Measurements from ENCODE around the gene ZMYND10. TPM values are rescaled to one million over a fixed set of nuclear protein-coding genes. Genes with fewer than 3 reads are reported as not detected.

Gene ZMYND10
- total and polyA plus RNA-seq, 9 of the 15 experiments (the other 6 are each of a cell fraction or from before 2014, with no cell fraction given), result 0.20 to 2.8 (median 0.70) TPM

- TF ChIP-seq HIVEP1 (CRISPR knock-in tag; IDR thresholded peaks at IDR 0.05) (peak; percentile 66; the same call in 1 of the 2 replicates), SIN3B (IDR thresholded peaks at IDR 0.05; ENCODE audit: low read depth) (peak; percentile 50; the same call in 1 of the 2 replicates), ZBTB49 (CRISPR knock-in tag; IDR thresholded peaks at IDR 0.05; ENCODE audit: borderline replicate concordance) (0 out of 2 replicates have a peak, but pooled peaks have one; percentile 26), FOXK1 (CRISPR knock-in tag; IDR thresholded peaks at IDR 0.05; ENCODE audit: borderline replicate concordance) (0 out of 2 replicates have a peak, but pooled peaks have one; percentile 17), ZFPM2 (CRISPR knock-in tag; IDR thresholded peaks at IDR 0.05) (no peak), TAF1 (IDR thresholded peaks at IDR 0.05; ENCODE audit: control insufficient read depth, extremely low read depth, insufficient read depth, low read length, severe bottlenecking) (peak; percentile 38), MAX (CRISPR knock-in tag; IDR thresholded peaks at IDR 0.05) (peak; percentile 74), HCFC1 (IDR thresholded peaks at IDR 0.05; ENCODE audit: low read depth, low read length) (peak; percentile 54), ZBTB7A (IDR thresholded peaks at IDR 0.05; ENCODE audit: borderline replicate concordance, control insufficient read depth, low read depth, low read length) (peak; percentile 76; the same call in 1 of the 2 replicates), KAT7 (CRISPR knock-in tag; IDR thresholded peaks at IDR 0.05; ENCODE audit: borderline replicate concordance) (0 out of 2 replicates have a peak, but pooled peaks have one; percentile 30), CGGBP1 (CRISPR knock-in tag; IDR thresholded peaks at IDR 0.05) (no peak), SOX6 (IDR thresholded peaks at IDR 0.05) (0 out of 2 replicates have a peak, but pooled peaks have one; percentile 12), CC2D1A (IDR thresholded peaks at IDR 0.05) (0 out of 2 replicates have a peak, but pooled peaks have one; percentile 13), MBD2 (IDR thresholded peaks at IDR 0.05; ENCODE audit: borderline replicate concordance, low read depth) (peak; percentile 18; the same call in 1 of the 2 replicates)
- TF ChIP-seq, protein P1, sequence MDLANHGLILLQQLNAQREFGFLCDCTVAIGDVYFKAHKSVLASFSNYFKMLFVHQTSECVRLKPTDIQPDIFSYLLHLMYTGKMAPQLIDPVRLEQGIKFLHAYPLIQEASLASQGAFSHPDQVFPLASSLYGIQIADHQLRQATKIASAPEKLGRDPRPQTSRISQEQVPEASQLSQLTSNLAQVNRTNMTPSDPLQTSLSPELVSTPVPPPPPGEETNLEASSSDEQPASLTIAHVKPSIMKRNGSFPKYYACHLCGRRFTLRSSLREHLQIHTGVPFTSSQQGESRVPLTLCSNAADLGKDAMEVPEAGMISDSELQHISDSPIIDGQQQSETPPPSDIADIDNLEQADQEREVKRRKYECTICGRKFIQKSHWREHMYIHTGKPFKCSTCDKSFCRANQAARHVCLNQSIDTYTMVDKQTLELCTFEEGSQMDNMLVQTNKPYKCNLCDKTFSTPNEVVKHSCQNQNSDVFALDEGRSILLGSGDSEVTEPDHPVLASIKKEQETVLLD (IDR thresholded peaks at IDR 0.05), result peak; percentile 59; the same call in 1 of the 2 replicates
- TF ChIP-seq, protein P2, sequence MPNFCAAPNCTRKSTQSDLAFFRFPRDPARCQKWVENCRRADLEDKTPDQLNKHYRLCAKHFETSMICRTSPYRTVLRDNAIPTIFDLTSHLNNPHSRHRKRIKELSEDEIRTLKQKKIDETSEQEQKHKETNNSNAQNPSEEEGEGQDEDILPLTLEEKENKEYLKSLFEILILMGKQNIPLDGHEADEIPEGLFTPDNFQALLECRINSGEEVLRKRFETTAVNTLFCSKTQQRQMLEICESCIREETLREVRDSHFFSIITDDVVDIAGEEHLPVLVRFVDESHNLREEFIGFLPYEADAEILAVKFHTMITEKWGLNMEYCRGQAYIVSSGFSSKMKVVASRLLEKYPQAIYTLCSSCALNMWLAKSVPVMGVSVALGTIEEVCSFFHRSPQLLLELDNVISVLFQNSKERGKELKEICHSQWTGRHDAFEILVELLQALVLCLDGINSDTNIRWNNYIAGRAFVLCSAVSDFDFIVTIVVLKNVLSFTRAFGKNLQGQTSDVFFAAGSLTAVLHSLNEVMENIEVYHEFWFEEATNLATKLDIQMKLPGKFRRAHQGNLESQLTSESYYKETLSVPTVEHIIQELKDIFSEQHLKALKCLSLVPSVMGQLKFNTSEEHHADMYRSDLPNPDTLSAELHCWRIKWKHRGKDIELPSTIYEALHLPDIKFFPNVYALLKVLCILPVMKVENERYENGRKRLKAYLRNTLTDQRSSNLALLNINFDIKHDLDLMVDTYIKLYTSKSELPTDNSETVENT (CRISPR knock-in tag; IDR thresholded peaks at IDR 0.05), result peak; percentile 53; the same call in 1 of the 2 replicates
- TF ChIP-seq, protein P3, sequence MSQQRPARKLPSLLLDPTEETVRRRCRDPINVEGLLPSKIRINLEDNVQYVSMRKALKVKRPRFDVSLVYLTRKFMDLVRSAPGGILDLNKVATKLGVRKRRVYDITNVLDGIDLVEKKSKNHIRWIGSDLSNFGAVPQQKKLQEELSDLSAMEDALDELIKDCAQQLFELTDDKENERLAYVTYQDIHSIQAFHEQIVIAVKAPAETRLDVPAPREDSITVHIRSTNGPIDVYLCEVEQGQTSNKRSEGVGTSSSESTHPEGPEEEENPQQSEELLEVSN (IDR thresholded peaks at IDR 0.05; ENCODE audit: borderline replicate concordance in 1 of 2, extremely low read depth in 1 of 2, insufficient read depth in 1 of 2, insufficient read length in 1 of 2, low read depth in 1 of 2, low read length in 1 of 2, poor library complexity in 1 of 2, severe bottlenecking in 1 of 2), result peak in 1 of 2 experiments; percentile 26
These were observed 46.5 kb downstream of the ZMYND10 start, which contains the start of the genes HYAL3 and NAA80 (continued) for GRCh38 chr3:50298836-50299637.

Measured in K562 (cell line).